GM23338 (cell line): ENCODE measurements around the gene ZNF443.
"Not testable (repeated sequence)": the region's sequence is repeated elsewhere in the genome, so short reads cannot be mapped to it uniquely, and the experiment has no call there.

Source experiments
- CREB1 ChIP-seq: fragments of 250-450 bp; sonication (Bioruptor Pico); IDR thresholded peaks from 2 replicates; pipeline ENCODE4 v1.5.0; 2020; ENCODE audit warnings: low read depth, mild to moderate bottlenecking, moderate library complexity
- CTCF ChIP-seq, 2 experiments: fragments of 200-600 bp in 1 of 2; sonication (generic) in 1 of 2; conservative IDR thresholded peaks; 2 replicates each; pipeline versions ENCODE4 v1.5.1 to v1.6.1; 2016 to 2017; ENCODE audit warnings: antibody characterized with exemption in 2 of 2, low read depth in 2 of 2, mild to moderate bottlenecking in 2 of 2, moderate library complexity in 1 of 2
- ETS1 ChIP-seq: IDR thresholded peaks from 2 replicates; pipeline ENCODE4 v1.6.1; 2016; ENCODE audit warnings: antibody characterized with exemption
- EZH2 ChIP-seq: fragments of 200-600 bp; sonication (generic); IDR thresholded peaks from one replicate; pipeline ENCODE4 v1.8.0; 2017; ENCODE audit warnings: antibody characterized with exemption, mild to moderate bottlenecking, low read depth; ENCODE audit not compliant: unreplicated experiment
- EZH2phosphoT487 ChIP-seq: fragments of 200-600 bp; sonication (generic); IDR thresholded peaks from one replicate; pipeline ENCODE4 v1.8.1; 2018; ENCODE audit warnings: antibody characterized with exemption; ENCODE audit not compliant: unreplicated experiment
- POLR2AphosphoS5 ChIP-seq: IDR thresholded peaks from 2 replicates; pipeline ENCODE4 v1.6.1; 2016; ENCODE audit warnings: antibody characterized with exemption, low read depth
- REST ChIP-seq: IDR thresholded peaks from one replicate; pipeline ENCODE4 v1.6.1; 2018; ENCODE audit warnings: antibody characterized with exemption; ENCODE audit not compliant: unreplicated experiment

- TF ChIP-seq EZH2; CTCF (conservative IDR thresholded peaks at IDR 0.05; ENCODE audit: low read depth in 2 of 2); ETS1; CREB1 (CRISPR knock-in tag); EZH2phosphoT487; REST; POLR2AphosphoS5: not testable (repeated sequence)
Observed at GRCh38 chr19:12386365-12386764, 54.5 kb downstream of the ZNF443 start.
